GM20000 (cell line): ENCODE measurements around the gene ADAMTSL2.

Experiments
- DNase-seq: peaks from one replicate; pipeline ENCODE4 v3.0.0; 2012; ENCODE audit warnings: low spot score
- TF ChIP-seq, protein P1 (sequence below): IDR thresholded peaks from 2 replicates; pipeline ENCODE4 v1.5.1; 2012; ENCODE audit warnings: mild to moderate bottlenecking, control low read depth; ENCODE audit errors: extremely low read depth, missing control alignments

The ADAMTSL2 gene

DNA sequence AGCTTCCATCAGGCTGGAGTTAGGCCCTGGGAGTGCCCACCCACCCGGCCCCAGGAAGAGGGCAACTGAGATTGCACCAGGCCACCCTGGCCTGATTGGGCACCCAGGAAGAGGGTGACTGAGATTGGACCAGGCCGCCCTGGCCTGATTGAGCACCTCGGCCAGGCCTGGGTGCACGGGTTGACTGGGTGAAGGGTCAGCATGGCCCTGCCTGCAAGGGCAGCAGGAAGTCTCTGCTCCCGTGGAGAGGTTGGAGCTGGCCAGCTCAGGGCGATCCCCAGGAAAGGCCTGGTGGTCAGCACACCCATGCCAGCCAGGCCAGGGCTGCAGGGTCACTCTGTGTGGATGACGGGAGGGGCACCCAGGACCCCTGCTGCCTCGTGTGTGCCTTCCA is 11.8 kb downstream of the ADAMTSL2 start:
- no peak for DNase-seq
- TF ChIP-seq, protein P1, sequence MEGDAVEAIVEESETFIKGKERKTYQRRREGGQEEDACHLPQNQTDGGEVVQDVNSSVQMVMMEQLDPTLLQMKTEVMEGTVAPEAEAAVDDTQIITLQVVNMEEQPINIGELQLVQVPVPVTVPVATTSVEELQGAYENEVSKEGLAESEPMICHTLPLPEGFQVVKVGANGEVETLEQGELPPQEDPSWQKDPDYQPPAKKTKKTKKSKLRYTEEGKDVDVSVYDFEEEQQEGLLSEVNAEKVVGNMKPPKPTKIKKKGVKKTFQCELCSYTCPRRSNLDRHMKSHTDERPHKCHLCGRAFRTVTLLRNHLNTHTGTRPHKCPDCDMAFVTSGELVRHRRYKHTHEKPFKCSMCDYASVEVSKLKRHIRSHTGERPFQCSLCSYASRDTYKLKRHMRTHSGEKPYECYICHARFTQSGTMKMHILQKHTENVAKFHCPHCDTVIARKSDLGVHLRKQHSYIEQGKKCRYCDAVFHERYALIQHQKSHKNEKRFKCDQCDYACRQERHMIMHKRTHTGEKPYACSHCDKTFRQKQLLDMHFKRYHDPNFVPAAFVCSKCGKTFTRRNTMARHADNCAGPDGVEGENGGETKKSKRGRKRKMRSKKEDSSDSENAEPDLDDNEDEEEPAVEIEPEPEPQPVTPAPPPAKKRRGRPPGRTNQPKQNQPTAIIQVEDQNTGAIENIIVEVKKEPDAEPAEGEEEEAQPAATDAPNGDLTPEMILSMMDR = no peak

DNA sequence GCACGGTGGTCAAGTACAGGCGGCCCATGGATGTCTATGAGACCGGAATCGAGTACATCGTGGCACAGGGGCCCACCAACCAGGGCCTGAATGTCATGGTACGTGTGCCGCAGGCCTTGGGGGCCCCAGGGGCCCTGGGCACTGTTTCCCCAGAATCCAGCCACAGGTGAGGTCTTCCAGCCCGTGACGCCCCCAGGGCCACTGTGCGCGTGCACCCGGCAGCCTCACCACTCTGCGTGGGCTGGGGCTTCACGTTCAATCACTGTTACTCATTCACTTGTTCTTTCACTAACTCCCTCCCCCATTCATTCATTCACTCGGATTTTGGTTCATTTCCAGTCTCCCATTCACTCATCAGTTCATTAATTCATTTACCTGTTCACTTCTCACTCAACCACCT is 12.6 kb downstream of the ADAMTSL2 start:
- TF ChIP-seq, protein P1 = no peak
- no peak for DNase-seq

DNA sequence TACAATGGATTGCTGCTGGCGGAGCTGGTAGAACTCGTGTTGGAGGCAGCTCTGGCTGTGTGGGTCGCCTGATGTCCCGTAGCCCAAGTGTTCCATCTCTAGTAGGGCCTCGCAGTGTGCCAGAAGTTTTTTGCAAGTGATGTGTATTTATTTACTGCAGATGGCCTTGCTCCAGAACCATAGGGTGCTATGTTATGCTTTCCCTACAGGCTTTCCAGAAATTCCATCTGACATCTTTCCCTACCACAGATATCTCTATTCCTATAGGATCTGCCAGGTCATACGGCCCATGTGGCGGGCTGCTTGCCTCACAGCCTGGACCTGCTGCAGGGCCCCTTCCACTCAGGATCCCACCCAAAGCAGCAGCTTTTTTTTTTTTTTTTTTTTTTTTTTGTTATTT is 16.9 kb downstream of the ADAMTSL2 start:
- no peak for DNase-seq
- TF ChIP-seq, protein P1 = no peak

DNA sequence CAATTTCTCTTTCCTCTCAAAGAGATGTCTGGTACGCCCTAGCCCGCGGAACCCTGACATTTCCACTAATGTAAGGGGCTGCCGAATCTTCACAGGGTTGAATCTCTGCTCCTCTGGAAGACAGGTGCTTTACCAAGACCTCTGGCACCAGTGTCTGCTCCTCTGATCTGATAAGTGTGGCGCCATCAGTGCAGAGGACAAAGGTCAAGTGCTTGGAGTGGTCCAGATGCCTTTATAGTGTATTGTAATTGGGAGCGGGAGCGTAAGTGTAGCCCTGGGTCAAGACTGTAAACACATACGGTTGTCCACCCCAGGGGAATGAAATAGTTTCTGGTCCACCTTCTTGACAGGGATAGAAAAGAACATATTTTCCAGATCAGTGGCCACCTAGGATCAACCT is 17.7 kb downstream of the ADAMTSL2 start:
- TF ChIP-seq, protein P1 = no peak
- no peak for DNase-seq

DNA sequence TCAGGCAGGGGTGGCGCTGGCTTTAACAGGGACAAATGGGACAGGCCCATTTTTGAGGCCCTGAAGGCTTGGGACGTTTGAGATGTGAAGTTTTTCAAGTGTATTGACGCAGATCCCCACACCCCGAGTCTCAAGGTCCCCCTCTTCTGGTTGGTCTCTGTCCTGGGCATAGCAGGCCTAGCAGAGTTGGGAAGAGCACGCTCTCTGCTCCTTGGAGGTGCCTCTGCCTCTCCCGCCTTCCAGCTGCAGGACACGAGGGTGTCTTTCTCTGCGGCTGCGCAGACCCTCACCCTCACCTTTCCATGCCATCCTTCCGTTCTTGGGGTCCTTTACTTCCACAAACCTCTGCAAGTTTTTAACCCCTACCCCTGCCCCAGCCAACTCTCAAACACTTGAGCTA is 18.6 kb downstream of the ADAMTSL2 start:
- TF ChIP-seq, protein P1 = no peak
- no peak for DNase-seq

DNA sequence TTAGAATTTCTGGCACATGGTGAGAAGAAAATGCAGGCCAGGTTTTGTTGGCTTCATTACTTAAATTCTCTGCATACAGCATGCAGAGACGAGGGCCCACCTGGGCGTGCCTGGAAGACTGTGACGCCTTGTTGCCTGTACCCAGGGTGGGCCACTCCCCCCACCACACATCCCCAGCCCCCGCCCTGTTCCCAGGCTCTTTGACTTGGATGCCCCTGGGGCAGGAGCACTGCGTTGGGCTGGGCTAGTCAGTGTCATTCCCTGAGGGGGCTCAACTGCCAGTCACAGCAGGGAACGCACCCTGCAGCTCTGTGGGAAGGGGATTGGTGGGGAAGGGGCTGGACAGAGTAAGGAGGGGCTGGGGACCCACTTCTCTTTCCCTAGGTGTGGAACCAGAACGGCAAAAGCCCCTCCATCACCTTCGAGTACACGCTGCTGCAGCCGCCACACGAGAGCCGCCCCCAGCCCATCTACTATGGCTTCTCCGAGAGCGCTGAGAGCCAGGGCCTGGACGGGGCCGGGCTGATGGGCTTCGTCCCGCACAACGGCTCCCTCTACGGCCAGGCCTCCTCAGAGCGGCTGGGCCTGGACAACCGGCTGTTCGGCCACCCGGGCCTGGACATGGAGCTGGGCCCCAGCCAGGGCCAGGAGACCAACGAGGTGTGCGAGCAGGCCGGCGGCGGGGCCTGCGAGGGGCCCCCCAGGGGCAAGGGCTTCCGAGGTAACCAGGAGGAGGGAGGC is 19.6 kb downstream of the ADAMTSL2 start:
- TF ChIP-seq, protein P1 = no peak
- no peak for DNase-seq

DNA sequence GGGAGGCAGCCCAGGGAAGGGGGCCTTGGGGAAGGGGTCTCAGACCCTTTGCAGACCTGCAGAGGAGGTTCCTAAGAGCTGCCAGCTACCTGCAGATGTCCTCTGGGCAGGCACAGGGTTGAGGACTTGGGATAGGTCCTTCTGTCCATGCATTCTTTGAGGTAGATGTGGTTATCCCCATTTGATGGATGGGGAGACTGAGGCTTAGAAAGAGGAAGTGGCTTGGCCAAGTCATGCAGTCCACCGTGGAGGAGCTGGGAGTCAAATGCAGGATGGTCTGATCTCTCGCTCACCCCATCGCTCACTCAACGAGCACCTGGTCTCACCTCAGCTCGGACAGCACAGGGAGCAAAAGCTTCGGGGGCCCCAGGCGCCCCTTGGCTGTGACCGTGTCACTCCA is 20.2 kb downstream of the ADAMTSL2 start:
- DNase-seq = no peak
- TF ChIP-seq, protein P1 = no peak
